ENCODE data around the gene ALOX15B. TPM values are rescaled to one million over a fixed set of nuclear protein-coding genes. Genes with fewer than 3 reads are reported as not detected.

Gene ALOX15B
- total RNA-seq, 6 donors from 2014 or later = 46.2 to 177 (median 105) TPM

DNA sequence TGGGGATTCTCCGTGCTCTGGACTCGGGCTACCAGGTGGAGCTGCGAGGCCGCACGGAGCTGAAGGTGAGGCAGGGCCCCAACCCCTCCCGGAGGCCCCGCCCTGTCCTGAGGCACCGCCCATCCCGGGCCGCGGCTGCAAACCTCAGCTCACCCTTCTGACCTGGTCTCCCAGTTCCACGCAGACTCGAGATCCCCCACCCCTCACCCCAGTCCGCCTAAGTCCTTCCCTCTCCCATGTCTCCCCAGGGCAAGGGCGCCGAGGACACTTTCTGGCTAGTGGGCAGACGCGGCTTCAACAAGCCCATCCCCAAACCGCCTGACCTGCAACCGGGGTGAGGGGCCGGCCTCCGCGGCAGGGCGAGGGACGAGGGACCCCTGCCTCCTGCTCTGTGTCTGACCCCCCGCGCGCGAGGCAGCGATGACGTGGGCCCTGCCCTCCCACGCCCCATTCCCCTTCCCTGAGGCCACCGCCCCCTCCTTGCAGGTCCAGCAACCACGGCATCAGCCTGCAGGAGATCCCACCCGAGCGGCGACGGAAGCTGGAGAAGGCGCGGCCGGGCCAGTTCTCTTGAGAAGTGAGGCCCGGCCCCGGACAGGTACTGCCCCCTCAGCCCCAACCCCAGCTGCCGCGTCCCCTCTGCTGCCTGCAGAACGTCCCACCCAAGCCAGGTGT lies 22.8 kb upstream of the ALOX15B start:
- DNase-seq (peak; percentile 81 to 90), ATAC-seq (ENCODE audit: low FRiP score in 2 of 2) (peak; percentile 33 to 59)
- Histone ChIP-seq H3K4me1 (peaks cover 15 to 52% (median 41%) of the 10 kb centered on the region in 4 donors), H3K27me3 (peaks cover 0 to 11% (median 5%) of the 10 kb centered on the region in 4 donors), H3K27ac (peak overlapping the region in 3 of 4 donors; percentile 14 to 88 (median 83)), H3K9me3 (no peaks in the 10 kb centered on the region), H3K4me3 (peak overlapping the region; percentile 13 to 55 (median 46)), H3K36me3 (no peaks in the 10 kb centered on the region)
- WGBS, 2 donors = 1 to 4% methylated on average over 6 to 38 of the region's 46 CpGs
- TF ChIP-seq POLR2A (IDR thresholded peaks at IDR 0.05) (peak in 1 of 4 donors; percentile 45), POLR2AphosphoS5 (IDR thresholded peaks at IDR 0.05) (no peak)

DNA sequence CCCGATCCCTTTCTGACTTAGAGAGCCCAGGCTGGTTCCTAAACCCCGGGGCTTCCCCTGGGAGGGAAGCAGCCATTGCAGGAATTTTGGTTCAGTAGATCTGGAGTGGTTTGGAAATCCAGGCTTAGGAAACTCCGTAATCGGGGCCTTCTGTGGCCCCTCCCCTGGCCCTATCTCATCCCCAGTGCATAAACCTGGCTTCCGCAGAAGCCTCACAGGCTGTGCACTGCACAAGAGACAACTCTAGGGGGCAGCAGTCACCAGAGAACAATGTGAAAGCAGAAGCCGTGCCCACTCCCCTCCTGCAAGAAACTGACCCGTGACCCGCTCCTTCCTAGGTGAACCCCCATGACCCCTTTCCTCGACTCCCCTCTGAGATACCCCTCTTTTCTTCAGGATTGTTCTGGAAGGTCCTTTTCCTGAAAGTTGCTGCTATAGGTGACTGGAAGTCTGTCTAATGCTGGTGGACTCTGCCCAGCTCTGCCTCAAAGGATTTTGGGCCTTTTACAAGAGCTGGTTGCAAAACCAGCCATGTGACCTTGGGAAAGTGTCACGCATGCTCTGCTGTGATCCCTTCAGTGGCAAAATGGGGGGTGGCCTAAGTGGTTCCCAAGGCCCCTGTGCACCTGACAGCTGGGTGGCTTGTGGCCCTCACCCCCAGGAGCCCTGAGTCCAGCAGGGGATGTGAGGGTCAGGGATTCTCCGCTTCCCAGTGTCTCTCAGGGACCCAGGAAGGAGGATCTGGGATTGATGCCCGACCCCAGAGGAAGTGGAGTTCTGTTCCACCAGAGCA lies 22.0 kb upstream of the ALOX15B start:
- Histone ChIP-seq H3K4me3 (peak overlapping the region in 3 of 4 donors; percentile 41 to 55 (median 52)), H3K27ac (peak overlapping the region; percentile 70 to 88 (median 80)), H3K36me3 (no peaks in the 10 kb centered on the region), H3K4me1 (peaks cover 15 to 52% (median 41%) of the 10 kb centered on the region in 4 donors), H3K27me3 (peaks cover 0 to 11% (median 5%) of the 10 kb centered on the region in 4 donors), H3K9me3 (no peaks in the 10 kb centered on the region)
- DNase-seq (peak; percentile 20 to 90), ATAC-seq (ENCODE audit: low FRiP score in 2 of 2) (peak; percentile 83 to 92)
- TF ChIP-seq EP300 (IDR thresholded peaks at IDR 0.05) (no peak), POLR2AphosphoS5 (IDR thresholded peaks at IDR 0.05) (peak in 1 of 2 donors; percentile 15), POLR2A (IDR thresholded peaks at IDR 0.05) (peak in 1 of 4 donors; percentile 46)
- TF ChIP-seq, protein P1, sequence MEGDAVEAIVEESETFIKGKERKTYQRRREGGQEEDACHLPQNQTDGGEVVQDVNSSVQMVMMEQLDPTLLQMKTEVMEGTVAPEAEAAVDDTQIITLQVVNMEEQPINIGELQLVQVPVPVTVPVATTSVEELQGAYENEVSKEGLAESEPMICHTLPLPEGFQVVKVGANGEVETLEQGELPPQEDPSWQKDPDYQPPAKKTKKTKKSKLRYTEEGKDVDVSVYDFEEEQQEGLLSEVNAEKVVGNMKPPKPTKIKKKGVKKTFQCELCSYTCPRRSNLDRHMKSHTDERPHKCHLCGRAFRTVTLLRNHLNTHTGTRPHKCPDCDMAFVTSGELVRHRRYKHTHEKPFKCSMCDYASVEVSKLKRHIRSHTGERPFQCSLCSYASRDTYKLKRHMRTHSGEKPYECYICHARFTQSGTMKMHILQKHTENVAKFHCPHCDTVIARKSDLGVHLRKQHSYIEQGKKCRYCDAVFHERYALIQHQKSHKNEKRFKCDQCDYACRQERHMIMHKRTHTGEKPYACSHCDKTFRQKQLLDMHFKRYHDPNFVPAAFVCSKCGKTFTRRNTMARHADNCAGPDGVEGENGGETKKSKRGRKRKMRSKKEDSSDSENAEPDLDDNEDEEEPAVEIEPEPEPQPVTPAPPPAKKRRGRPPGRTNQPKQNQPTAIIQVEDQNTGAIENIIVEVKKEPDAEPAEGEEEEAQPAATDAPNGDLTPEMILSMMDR (IDR thresholded peaks at IDR 0.05) = peak; percentile 63 to 89 (median 78)
- WGBS, 2 donors = 19 to 29% methylated on average over 5 to 12 of the region's 12 CpGs

DNA sequence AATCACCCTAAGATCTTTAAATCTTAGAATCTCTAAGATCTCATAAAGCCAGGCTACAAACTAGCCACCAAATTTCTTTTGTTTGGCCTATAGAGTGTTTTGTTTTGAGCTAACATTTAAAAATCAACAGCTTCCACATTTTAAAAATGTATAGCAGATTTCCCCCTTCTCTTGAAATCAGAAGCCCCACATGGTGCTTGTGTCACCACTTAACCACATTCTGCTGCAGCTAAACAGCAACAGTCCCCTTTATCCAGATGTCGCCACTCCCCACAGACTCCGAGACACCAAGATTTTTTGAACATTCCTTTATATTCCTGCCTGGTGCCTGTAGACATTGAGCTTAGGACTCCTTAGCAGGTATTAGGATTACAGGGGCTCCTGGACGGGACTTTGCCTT lies 20.4 kb upstream of the ALOX15B start:
- ATAC-seq (ENCODE audit: low FRiP score in 2 of 2) = no peak
- WGBS, 2 donors = 59 to 73% methylated on average over 3 of the region's 3 CpGs
- H3K4me1 ChIP-seq = peaks cover 15 to 59% (median 41%) of the 10 kb centered on the region in 4 donors

DNA sequence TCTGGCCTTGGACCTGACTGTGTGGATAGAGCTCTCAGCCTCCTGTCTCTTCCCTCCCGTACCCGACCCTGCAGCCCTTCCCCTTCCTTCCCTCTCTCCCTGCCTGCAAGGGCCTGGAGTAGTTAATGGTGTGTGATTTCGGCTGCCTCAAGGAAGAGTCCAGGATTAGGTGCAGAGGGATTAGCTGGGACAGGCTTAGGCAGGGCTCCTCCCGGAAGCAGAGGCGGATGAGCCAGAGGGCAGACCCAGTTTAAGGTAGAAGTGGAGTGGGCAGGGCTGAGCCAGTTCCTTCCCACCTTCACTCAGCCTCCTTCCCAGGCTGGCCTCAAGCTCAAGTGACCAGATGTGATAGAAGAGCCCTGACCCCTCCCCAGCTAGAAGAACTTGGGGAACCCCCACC lies 19.7 kb upstream of the ALOX15B start:
- DNase-seq (peak in 1 of 2 donors; percentile 42), ATAC-seq (ENCODE audit: low FRiP score in 2 of 2) (no peak)
- Histone ChIP-seq H3K27ac (peak overlapping the region in 2 of 4 donors; percentile 55 to 88), H3K9me3 (no peaks in the 10 kb centered on the region), H3K27me3 (peaks cover 0 to 11% (median 5%) of the 10 kb centered on the region in 4 donors), H3K4me1 (peaks cover 15 to 64% (median 43%) of the 10 kb centered on the region in 4 donors), H3K4me3 (no peak overlapping the region), H3K36me3 (no peaks in the 10 kb centered on the region)
- TF ChIP-seq POLR2A (IDR thresholded peaks at IDR 0.05) (no peak), EP300 (IDR thresholded peaks at IDR 0.05) (no peak), POLR2AphosphoS5 (IDR thresholded peaks at IDR 0.05) (no peak)
- TF ChIP-seq, protein P1 (IDR thresholded peaks at IDR 0.05) = no peak
- WGBS, 2 donors = 48 to 60% methylated on average over 5 of the region's 5 CpGs

More for the DNA sequence above, 20.4 kb upstream of the ALOX15B start:
- no peak for DNase-seq
- Histone ChIP-seq H3K9me3 (no peaks in the 10 kb centered on the region), H3K36me3 (no peaks in the 10 kb centered on the region), H3K27ac (peak overlapping the region in 3 of 4 donors; percentile 44 to 88 (median 83)), H3K4me3 (no peak overlapping the region), H3K27me3 (peaks cover 0 to 11% (median 5%) of the 10 kb centered on the region in 4 donors)
- peak in 1 of 4 donors; percentile 14 for TF ChIP-seq POLR2A (IDR thresholded peaks at IDR 0.05)
- TF ChIP-seq, protein P1 (IDR thresholded peaks at IDR 0.05) = no peak
- no peak for TF ChIP-seq EP300 (IDR thresholded peaks at IDR 0.05)
- no peak for TF ChIP-seq POLR2AphosphoS5 (IDR thresholded peaks at IDR 0.05)

Data from upper lobe of left lung (tissue), 6 donors.